GM12878 (cell line): ENCODE measurements around the gene LVRN. TPM values are rescaled to one million over a fixed set of nuclear protein-coding genes. Genes with fewer than 3 reads are reported as not detected.

Experiments
- ATAC-seq: fragments of 200-7000 bp; cut with Tn5 transposase; 3 replicates; pipeline ENCODE4 v1.9.1; 2020; ENCODE audit warnings: mild to moderate bottlenecking, moderate library complexity
- BruUV-seq: library from RNA; stranded (reverse); fragments of 400-500 nt; replicated peaks from 2 replicates; lab custom pipeline; 2021; lab: Mats Ljungman, UMichigan
- CTCF ChIA-PET: fragments of 300-600 bp; sonication (Branson Sonifier 250); formaldehyde crosslinking; extraction: SDS; loops from one replicate; lab custom pipeline; 2021; ENCODE audit warnings: inconsistent platforms; lab: Yijun Ruan, JAX
- POLR2A ChIA-PET: fragments of 350-600 bp; formaldehyde crosslinking; extraction: SDS; loops from one replicate; lab custom pipeline; 2021; ENCODE audit warnings: inconsistent platforms; lab: Charles Lee
- RAD21 ChIA-PET: fragments of 300-600 bp; sonication (Branson Sonifier 250); formaldehyde crosslinking; loops from one replicate; lab custom pipeline; 2023; ENCODE audit warnings: antibody characterized with exemption; ENCODE audit not compliant: unreplicated experiment; lab: Charles Lee
- SMC1A ChIA-PET: fragments of 300-600 bp; sonication (Branson Sonifier 250); formaldehyde crosslinking; loops from one replicate; lab custom pipeline; 2023; ENCODE audit not compliant: unreplicated experiment, uncharacterized antibody; lab: Charles Lee
- DNase-seq: peaks from one replicate; pipeline ENCODE4 v3.0.0-alpha.2; 2011; ENCODE audit warnings: low read depth, low spot score
- FAIRE-seq: peaks from 3 replicates; lab custom pipeline; 2011; peaks lifted over from hg19 to GRCh38; lab: Jason Lieb, UNC
- H2AFZ ChIP-seq: 2 replicates; pipeline ENCODE4 v1.6.0; 2011; ENCODE audit warnings: low read depth, low read length, control low read depth; ENCODE audit not compliant: control insufficient read depth
- H3K27ac ChIP-seq: 2 replicates; pipeline ENCODE4 v1.5.1; 2011; ENCODE audit warnings: control low read depth; ENCODE audit not compliant: control insufficient read depth, insufficient read depth
- H3K27me3 ChIP-seq, 2 experiments: replicated peaks in 1 of 2; 2 replicates each; pipeline versions ENCODE4 v1.6.0 to v1.6.1; 2011; ENCODE audit warnings: low read length in 1 of 2; ENCODE audit not compliant: control insufficient read depth in 2 of 2, insufficient read depth in 2 of 2
- H3K36me3 ChIP-seq, 2 experiments: 2 replicates each; pipeline ENCODE4 v1.5.1; 2011; ENCODE audit warnings: low read length in 1 of 2; ENCODE audit not compliant: control insufficient read depth in 2 of 2, insufficient read depth in 2 of 2
- H3K4me1 ChIP-seq: 2 replicates; pipeline ENCODE4 v1.6.1; 2011; ENCODE audit warnings: mild to moderate bottlenecking, low read length, moderate library complexity, mixed read lengths; ENCODE audit not compliant: control insufficient read depth, insufficient read depth
- H3K4me2 ChIP-seq: 2 replicates; pipeline ENCODE4 v1.6.0; 2011; ENCODE audit warnings: control low read depth; ENCODE audit not compliant: control insufficient read depth, insufficient read depth
- H3K4me3 ChIP-seq: fragments of 200-600 bp; sonication (generic); 2 replicates; pipeline ENCODE4 v1.5.1; 2016
- H3K79me2 ChIP-seq: 2 replicates; pipeline ENCODE4 v1.6.0; 2011; ENCODE audit warnings: low read length; ENCODE audit not compliant: control insufficient read depth, insufficient read depth
- H3K9ac ChIP-seq: 2 replicates; pipeline ENCODE4 v1.8.0; 2011; ENCODE audit warnings: low read length, control low read depth, mixed read lengths; ENCODE audit not compliant: control insufficient read depth, insufficient read depth
- H3K9me3 ChIP-seq: replicated peaks from 3 replicates; pipeline ENCODE4 v1.5.1; 2011; ENCODE audit warnings: mild to moderate bottlenecking, low read length; ENCODE audit not compliant: control insufficient read depth, insufficient read depth
- H4K20me1 ChIP-seq: 2 replicates; pipeline ENCODE4 v1.6.0; 2011; ENCODE audit not compliant: control insufficient read depth, insufficient read depth
- EED ChIP-seq: sonication (generic); IDR thresholded peaks from 2 replicates; pipeline ENCODE4 v1.6.1; 2016; ENCODE audit warnings: antibody characterized with exemption, low read depth
- RAD21 ChIP-seq: IDR thresholded peaks from 2 replicates; pipeline ENCODE4 v1.6.1; 2011; ENCODE audit warnings: mild to moderate bottlenecking, low read depth, low read length, moderate library complexity; ENCODE audit not compliant: insufficient read depth
- SMC3 ChIP-seq: IDR thresholded peaks from 2 replicates; pipeline ENCODE4 v1.6.1; 2011; ENCODE audit warnings: low read length, improper control_type of control experiment, borderline replicate concordance
- WGBS: methylation state at CpG from one replicate; pipeline ENCODE4 v1.1.6; 2016; ENCODE audit warnings: low lambda C conversion rate; ENCODE audit not compliant: insufficient replicate concordance, insufficient coverage; ENCODE audit errors: missing lambda C conversion rate; 5-methylcytosine and 5-hydroxymethylcytosine counted together
- in situ Hi-C: fragments of 300-500 bp; cut with MboI; formaldehyde crosslinking; loops from 9 replicates; pipeline ENCODE4 v1.14.3; 2018; ENCODE audit warnings: mixed read lengths
- intact Hi-C: fragments of 100-400 bp; cut with micrococcal nuclease; formaldehyde crosslinking; loops from one replicate; pipeline ENCODE4 v1.14.2; 2022; ENCODE audit not compliant: unreplicated experiment
- polyA plus RNA-seq, 11 experiments: library from polyadenylated mRNA; depleted of rRNA in 4 of 11; unstranded in 6 of 11; stranded (reverse) in 5 of 11; fragments of >200 nt; fragmentation: Nextera tagmentation in 4 of 11; fragmentation: Illumina TruSeq in 1 of 11; extraction: Ambion mirVana in 4 of 11; extraction: Trizol in 1 of 11; gene quantifications; 1 replicate in 1 of 11; 2 replicates in 10 of 11; pipeline versions ENCODE4 v1.2.1 to v1.2.3, GENCODE V29; 2011 to 2016; ENCODE audit warnings: inconsistent platforms in 2 of 11, missing spikeins in 2 of 11, low read depth in 1 of 11
- total RNA-seq, 4 experiments: library from RNA; depleted of rRNA in 3 of 4; stranded (reverse); fragments of >200 nt in 3 of 4; fragmentation: Illumina TruSeq in 1 of 4; extraction: Trizol in 1 of 4; gene quantifications; 2 replicates each; pipeline versions ENCODE4 v1.2.1 to v1.2.3, GENCODE V29; 2013 to 2021
- TF ChIP-seq, protein P1 (sequence below), 3 experiments: IDR thresholded peaks in 2 of 3; conservative IDR thresholded peaks in 1 of 3; 2 replicates each; pipeline ENCODE4 v1.5.1; 2011; ENCODE audit warnings: low read depth in 3 of 3, low read length in 3 of 3, mild to moderate bottlenecking in 3 of 3, control low read depth in 2 of 3, moderate library complexity in 2 of 3, inconsistent platforms in 1 of 3, mixed read lengths in 1 of 3; ENCODE audit not compliant: control insufficient read depth in 2 of 3, insufficient read depth in 1 of 3; ENCODE audit errors: extremely low read depth in 1 of 3

Gene LVRN
- total and polyA plus RNA-seq, 10 of the 15 experiments (the other 5 are each of a cell fraction or from before 2014, with no cell fraction given): 0.04 to 0.87 (median 0.11) TPM; not detected in 4

DNA sequence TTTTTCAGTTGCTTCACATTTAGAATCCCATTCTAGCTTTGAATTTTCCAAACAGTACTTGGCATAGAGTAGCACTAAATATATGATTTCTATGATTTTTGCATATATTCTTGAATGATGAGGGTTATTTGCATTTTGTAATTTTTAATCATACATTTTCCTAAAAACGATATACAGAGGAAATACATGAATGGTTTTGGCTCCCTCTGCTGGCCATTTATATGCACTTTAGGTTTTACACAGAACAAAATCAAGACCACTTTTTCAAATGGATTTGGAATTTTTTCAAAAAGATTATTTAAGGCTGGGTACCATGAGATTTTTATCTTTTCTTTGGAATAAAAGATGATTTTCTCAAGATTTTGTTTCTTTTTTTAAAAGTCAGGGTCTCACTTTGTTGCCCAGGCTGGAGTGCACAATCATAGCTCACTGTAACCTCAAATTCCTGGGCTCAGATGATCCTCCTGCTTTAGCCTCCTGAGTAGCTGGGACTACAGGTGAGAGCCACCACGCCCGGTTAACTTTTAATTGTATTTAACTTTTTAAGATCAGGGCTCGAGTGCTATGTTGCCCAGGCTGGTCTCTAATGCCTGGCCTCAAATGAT, 105.9 kb downstream of the LVRN start:
- WGBS: 0% methylated on average over 4 of the region's 4 CpGs
- no peaks in the 10 kb centered on the region for H3K79me2 ChIP-seq
- H3K4me2 ChIP-seq: no peak overlapping the region
- in situ Hi-C loops: loop anchor here (10.0 to 25.0 kb wide), 2 partner anchors 231 to 753 kb away; partner anchors contain the start of genes AP3S1 and ATG12
- peaks cover 2 to 3% of the 10 kb centered on the region in 2 experiments; a peak in 3 of 4 replicates for H3K27me3 ChIP-seq
- ATAC-seq: peak; percentile 74
- ChIA-PET RAD21 (interaction anchor here (0.9 to 1.7 kb wide), 16 partner anchors 8 to 759 kb away, joined by 3 to 9 read pairs (median 3); partner anchors contain the start of gene ARL14EPL), POLR2A (no interaction called here), CTCF (interaction anchor here (0.6 to 3.3 kb wide), 39 partner anchors 8 to 807 kb away, joined by 3 to 33 read pairs (median 3); partner anchors contain the start of gene ARL14EPL), SMC1A (interaction anchor here (0.6 to 3.8 kb wide), 14 partner anchors 8 to 433 kb away, joined by 3 to 18 read pairs (median 5); no protein-coding TSS in a partner anchor)
- H2AFZ ChIP-seq: no peak overlapping the region
- FAIRE-seq: peak; percentile 92
- H3K4me3 ChIP-seq: no peak overlapping the region
- TF ChIP-seq EED (no peak), RAD21 (peak; percentile 84), SMC3 (peak; percentile 72; the same call in 1 of the 2 replicates)
- TF ChIP-seq, protein P1, sequence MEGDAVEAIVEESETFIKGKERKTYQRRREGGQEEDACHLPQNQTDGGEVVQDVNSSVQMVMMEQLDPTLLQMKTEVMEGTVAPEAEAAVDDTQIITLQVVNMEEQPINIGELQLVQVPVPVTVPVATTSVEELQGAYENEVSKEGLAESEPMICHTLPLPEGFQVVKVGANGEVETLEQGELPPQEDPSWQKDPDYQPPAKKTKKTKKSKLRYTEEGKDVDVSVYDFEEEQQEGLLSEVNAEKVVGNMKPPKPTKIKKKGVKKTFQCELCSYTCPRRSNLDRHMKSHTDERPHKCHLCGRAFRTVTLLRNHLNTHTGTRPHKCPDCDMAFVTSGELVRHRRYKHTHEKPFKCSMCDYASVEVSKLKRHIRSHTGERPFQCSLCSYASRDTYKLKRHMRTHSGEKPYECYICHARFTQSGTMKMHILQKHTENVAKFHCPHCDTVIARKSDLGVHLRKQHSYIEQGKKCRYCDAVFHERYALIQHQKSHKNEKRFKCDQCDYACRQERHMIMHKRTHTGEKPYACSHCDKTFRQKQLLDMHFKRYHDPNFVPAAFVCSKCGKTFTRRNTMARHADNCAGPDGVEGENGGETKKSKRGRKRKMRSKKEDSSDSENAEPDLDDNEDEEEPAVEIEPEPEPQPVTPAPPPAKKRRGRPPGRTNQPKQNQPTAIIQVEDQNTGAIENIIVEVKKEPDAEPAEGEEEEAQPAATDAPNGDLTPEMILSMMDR (IDR thresholded peaks at IDR 0.05 in 2 of 3, conservative IDR thresholded peaks at IDR 0.05 in 1 of 3; ENCODE audit: control insufficient read depth in 2 of 3, extremely low read depth in 1 of 3, insufficient read depth in 1 of 3, low read depth in 3 of 3, low read length in 3 of 3): peak; percentile 42 to 68 (median 67); a peak in 5 of 6 replicates
- DNase-seq: no peak
- no peaks in the 10 kb centered on the region for H3K9me3 ChIP-seq
- H4K20me1 ChIP-seq: no peaks in the 10 kb centered on the region
- H3K4me1 ChIP-seq: no peaks in the 10 kb centered on the region
- H3K36me3 ChIP-seq: no peaks in the 10 kb centered on the region
- BruUV-seq: no TSS peak
- H3K9ac ChIP-seq: no peak overlapping the region
- intact Hi-C loops: loop anchor here (1.0 to 5.0 kb wide), 4 partner anchors 179 to 761 kb away; partner anchors contain the start of genes AP3S1 and ATG12
- H3K27ac ChIP-seq: no peak overlapping the region
